Stimulated activated effector memory CD8-positive, alpha-beta T cell treated with anti-CD3 and anti-CD28 coated beads, Interleukin-12 subunit alpha, Interleukin-12 subunit beta, amount 100 ng/mL, for 72 hours (primary cell): ENCODE measurements around the gene IL36G.
A peak's percentile ranks its signal among the peaks of the same experiment; 100 is the strongest.

ENCODE experiments used
- ATAC-seq: fragments of 150-1000 bp; cut with Tn5 transposase; 2 replicates; pipeline ENCODE4 v1.10.0; 2021
- DNase-seq, 2 donors: peaks; one replicate each; pipeline ENCODE4 v3.0.0; 2021 to 2022; ENCODE audit warnings: low spot score in 2 of 2
- H3K27ac Mint-ChIP-seq: one replicate; pipeline ENCODE4 v1.8.0; 2022; ENCODE audit warnings: mild to moderate bottlenecking, mixed read lengths
- H3K36me3 Mint-ChIP-seq: one replicate; pipeline ENCODE4 v1.8.0; 2022; ENCODE audit warnings: mild to moderate bottlenecking, mixed read lengths
- H3K4me1 Mint-ChIP-seq: one replicate; pipeline ENCODE4 v1.8.0; 2022; ENCODE audit warnings: mixed read lengths
- H3K4me3 Mint-ChIP-seq: one replicate; pipeline ENCODE4 v1.8.0; 2022; ENCODE audit warnings: mild to moderate bottlenecking, mixed read lengths
- H3K9me3 Mint-ChIP-seq: one replicate; pipeline ENCODE4 v1.8.0; 2022; ENCODE audit warnings: mixed read lengths

The IL36G gene

DNA sequence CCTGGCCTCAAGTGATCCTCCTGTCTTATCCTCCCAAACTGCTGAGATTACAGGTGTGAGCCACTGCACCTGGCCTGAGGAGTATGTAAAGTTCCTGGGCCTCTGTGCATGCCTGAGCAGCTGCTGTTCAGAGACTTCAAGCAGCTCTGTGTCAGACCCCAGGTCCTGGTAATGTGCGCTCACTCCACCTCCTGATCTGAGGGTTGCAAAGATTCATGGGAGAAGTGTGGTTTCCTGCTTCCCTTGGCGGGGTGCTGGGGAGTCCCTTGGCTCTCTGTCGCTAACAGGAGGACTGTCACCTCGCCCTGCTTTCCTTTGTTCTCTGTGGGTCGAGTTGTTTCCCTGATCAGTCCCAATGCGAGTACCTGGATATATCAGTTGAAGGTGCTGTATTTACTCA is 18.8 kb downstream of the IL36G start:
- Mint-ChIP-seq H3K36me3 (no peaks in the 10 kb centered on the region), H3K4me3 (no peak overlapping the region), H3K27ac (no peak overlapping the region), H3K9me3 (peaks cover 17% of the 10 kb centered on the region), H3K4me1 (peaks cover 15% of the 10 kb centered on the region)
- peak in 1 of 2 donors; percentile 57 for DNase-seq
- ATAC-seq = peak; percentile 86

DNA sequence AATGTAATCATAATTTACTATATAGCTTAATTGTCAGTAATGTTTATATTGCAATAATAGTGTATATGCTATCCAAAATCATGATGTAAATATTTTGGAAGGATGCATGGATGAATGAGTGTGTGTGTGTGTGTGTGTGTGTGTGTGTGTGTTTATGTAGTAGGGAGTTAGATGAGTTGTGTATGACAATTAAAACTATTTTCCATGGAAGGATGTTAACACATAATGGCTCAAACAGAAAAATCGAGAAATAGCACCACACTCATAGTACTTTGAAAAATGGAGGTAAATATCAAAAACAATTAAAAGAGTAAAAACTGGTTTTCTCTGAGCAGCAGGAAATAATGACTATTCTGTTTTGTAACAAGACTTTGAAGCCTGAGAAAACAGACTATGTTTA is 19.3 kb downstream of the IL36G start:
- Mint-ChIP-seq H3K9me3 (peaks cover 16% of the 10 kb centered on the region), H3K36me3 (no peaks in the 10 kb centered on the region), H3K27ac (no peak overlapping the region), H3K4me3 (no peak overlapping the region), H3K4me1 (peaks cover 15% of the 10 kb centered on the region)
- ATAC-seq (no peak), DNase-seq (no peak)

DNA sequence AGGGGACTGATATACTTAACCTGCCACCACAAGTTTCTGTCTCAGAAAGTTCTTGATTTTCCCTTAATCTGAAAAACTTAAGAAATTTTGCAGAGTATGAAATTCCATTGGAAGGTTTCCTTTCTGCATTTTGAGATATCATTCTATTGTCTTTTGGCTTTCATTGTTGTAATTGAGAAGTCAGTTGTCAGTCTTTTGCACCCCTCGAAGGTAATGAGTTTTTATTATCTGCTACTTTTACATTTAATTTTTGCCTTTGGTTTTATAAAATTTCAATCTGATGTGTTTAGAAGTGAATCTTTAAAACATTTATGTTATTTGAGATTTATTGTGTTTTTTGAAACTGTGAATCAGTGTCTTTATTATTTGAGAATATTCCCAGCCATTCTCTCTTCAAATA is 22.6 kb downstream of the IL36G start:
- DNase-seq = no peak
- no peak for ATAC-seq
- Mint-ChIP-seq H3K9me3 (peaks cover 12% of the 10 kb centered on the region), H3K36me3 (no peaks in the 10 kb centered on the region), H3K4me3 (no peak overlapping the region), H3K4me1 (peaks cover 11% of the 10 kb centered on the region), H3K27ac (no peak overlapping the region)

DNA sequence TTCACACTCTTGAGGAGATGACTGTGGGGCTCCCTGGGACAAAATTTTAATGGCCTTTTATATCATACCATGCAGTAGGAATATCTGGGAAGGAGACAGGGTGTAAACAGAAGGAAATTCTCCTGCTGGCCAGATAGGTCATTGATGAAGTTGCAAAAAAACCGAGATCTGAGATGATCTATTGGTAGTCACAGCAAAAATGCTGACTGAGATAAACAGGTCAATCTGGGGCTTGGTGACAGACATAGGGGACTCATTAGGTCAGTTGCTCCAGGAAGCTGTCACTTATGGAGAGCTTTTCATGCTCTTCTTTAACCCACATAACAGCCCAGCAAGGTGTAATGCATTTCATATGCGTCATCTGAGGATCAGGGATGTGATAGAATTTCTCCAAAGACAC is 24.9 kb downstream of the IL36G start:
- no peak overlapping the region for H3K27ac Mint-ChIP-seq
- peaks cover 12% of the 10 kb centered on the region for H3K9me3 Mint-ChIP-seq
- H3K4me1 Mint-ChIP-seq = no peaks in the 10 kb centered on the region
- DNase-seq = no peak
- ATAC-seq = no peak
- H3K36me3 Mint-ChIP-seq = no peaks in the 10 kb centered on the region
- no peak overlapping the region for H3K4me3 Mint-ChIP-seq

DNA sequence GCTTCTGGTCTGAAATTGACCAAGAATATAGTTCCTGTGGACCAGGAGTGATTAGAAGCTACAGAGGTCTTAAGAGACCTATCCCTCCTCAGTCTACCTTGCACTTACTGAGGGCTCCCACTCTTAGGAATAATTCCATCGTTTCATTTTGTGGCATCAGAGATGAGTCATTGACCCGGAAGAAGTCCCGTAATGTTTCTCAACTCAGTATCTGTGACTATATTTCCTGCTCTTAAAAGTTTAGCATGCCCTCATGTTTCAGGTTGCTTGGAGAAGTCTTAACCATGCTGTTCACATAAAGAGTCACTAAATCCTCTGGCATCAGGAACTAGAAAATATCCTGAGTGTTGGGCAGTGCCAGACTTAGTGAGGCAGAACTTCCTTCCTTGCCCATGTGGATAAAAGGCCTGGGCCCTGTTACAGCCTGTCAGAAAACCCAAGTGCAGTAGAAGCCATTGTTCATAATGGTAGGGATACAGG is 27.3 kb downstream of the IL36G start, which contains the start of gene IL36A:
IL36A (plus strand) TSS at position 430 of the 480 bp plus-strand sequence. CDS start 413 bp downstream, outside the sequence.
- no peak within 1 kb of the TSS for H3K27ac Mint-ChIP-seq
- H3K36me3 Mint-ChIP-seq = no peaks in the 10 kb centered on the region
- no peaks in the 10 kb centered on the region for H3K4me1 Mint-ChIP-seq
- ATAC-seq (no peak), DNase-seq (no peak)
- peaks cover 9% of the 10 kb centered on the region for H3K9me3 Mint-ChIP-seq
- no peak within 1 kb of the TSS for H3K4me3 Mint-ChIP-seq

DNA sequence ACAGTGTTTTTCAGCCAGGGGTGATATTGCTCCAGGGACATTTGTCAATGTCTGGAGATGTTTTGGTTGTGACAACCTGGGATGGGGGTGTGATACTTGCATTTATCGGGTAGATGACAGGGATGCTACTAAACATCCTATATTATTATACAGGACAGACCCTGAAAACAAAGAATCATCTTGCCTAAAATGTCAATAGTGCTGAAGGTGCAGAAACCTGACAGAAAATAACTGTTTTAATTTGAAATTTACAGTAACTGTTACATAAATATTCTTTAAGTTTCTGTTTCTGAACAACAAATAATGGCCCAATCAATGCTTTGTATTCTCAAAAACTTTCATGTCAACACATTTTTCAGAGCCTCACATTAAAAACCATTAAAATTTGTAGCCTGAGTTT is 29.4 kb downstream of the IL36G start:
- Mint-ChIP-seq H3K9me3 (no peaks in the 10 kb centered on the region), H3K4me1 (no peaks in the 10 kb centered on the region), H3K4me3 (no peak overlapping the region), H3K27ac (no peak overlapping the region), H3K36me3 (no peaks in the 10 kb centered on the region)
- no peak for DNase-seq
- ATAC-seq = no peak

DNA sequence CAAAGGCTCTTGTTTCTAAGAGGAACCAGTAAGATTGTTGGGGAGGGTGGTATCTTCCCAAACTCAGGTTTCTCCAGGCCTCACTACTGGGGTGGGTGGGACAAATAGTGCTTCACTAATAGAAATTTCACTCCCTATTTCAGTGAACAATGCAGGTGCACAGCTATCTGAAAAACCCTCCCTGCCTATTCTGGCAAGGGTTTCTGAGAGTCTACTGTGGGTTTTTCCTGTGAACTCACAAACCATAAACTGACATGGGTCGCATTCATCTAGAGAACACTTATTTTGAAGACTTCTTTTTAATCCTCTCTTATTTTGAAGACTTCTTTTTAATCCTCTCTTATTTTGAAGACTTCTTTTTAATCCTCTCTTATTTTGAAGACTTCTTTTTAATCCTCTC is 31.8 kb downstream of the IL36G start:
- H3K4me1 Mint-ChIP-seq = no peaks in the 10 kb centered on the region
- no peaks in the 10 kb centered on the region for H3K36me3 Mint-ChIP-seq
- DNase-seq (no peak), ATAC-seq (no peak)
- no peaks in the 10 kb centered on the region for H3K9me3 Mint-ChIP-seq
- H3K4me3 Mint-ChIP-seq = no peak overlapping the region
- no peak overlapping the region for H3K27ac Mint-ChIP-seq

DNA sequence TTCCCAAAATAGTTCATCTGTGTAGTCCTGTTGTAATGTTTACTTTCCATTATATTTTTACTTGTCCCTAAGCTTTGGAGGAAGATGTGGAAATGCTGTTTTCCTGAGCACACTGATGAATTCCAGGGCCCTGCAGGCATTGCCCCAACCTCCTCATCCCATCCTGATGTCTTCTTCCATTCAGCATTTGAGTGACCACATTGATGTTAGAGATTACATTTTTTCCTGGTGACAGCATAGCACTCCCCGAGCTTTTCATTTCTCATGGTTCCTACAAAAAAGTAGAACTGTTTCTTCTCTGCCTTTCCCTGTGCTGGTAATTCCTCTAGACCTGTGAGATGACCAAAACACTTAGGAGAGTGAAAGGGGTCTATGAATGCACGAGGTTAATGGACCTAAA is 32.3 kb downstream of the IL36G start:
- H3K36me3 Mint-ChIP-seq = no peaks in the 10 kb centered on the region
- ATAC-seq = no peak

DNA sequence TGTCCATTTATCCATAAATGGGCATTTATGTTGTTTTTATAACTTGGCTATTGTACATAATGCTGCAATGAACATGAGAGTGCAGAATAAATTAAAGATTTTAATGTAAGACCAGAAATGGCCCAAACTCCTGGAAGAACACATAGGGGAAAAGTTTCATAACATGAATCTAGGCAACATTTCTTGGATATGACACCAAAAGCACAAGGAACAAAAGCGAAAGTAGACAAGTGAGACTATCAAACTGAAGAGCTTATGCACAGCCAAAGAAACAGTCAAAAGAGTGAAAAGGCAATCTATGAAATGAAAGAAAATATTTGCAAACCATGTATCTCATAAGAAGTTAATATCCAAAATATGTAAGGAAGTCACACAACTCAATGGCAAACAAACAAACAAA is 33.3 kb downstream of the IL36G start:
- Mint-ChIP-seq H3K4me3 (no peak overlapping the region), H3K36me3 (no peaks in the 10 kb centered on the region), H3K27ac (no peak overlapping the region), H3K4me1 (no peaks in the 10 kb centered on the region), H3K9me3 (no peaks in the 10 kb centered on the region)
- no peak for DNase-seq
- ATAC-seq = no peak

More for the DNA sequence above, 32.3 kb downstream of the IL36G start:
- Mint-ChIP-seq H3K9me3 (no peaks in the 10 kb centered on the region), H3K4me3 (no peak overlapping the region), H3K27ac (no peak overlapping the region), H3K4me1 (no peaks in the 10 kb centered on the region)
- no peak for DNase-seq

DNA sequence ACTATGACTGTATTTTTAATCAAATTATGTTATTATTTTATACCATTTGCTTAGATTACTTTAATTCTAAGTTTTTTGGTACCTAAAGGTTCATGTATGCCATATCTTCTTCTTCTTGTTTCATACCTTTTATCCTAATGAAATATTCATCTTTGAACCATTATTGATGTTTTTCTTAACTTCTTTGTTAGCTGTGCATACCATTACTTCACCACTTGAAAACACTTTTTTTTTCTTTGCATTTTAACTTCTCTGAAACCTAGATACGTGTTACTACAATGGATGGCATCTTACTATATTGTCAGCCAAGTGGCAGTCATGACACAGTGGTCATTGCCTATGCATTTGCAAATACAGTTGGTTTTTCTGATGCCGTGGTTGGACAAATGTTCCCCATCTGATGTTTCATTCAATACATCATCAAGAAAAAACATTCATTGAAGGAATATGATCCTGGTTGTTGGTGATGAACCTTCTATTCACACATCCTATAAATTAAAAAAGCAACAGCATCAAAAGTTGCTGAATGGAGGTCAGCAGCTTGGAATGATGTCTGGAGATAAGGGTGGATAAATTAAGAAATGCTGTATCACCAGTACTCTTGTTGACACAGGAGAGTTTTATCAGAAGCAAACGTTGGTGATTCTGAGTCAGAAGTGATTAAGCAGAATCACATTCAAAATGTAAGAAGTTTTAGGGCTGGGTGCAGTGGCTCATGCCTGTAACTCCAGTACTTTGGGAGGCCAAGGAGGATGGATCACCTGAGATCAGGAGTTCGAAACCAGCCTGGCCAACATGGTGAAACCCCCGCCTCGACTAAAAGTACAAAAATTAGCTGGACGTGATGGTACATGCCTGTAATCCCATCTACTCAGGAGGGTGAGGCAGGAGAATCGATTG is 34.9 kb downstream of the IL36G start:
- Mint-ChIP-seq H3K9me3 (peaks cover 2% of the 10 kb centered on the region), H3K4me1 (no peaks in the 10 kb centered on the region), H3K4me3 (no peak overlapping the region), H3K27ac (no peak overlapping the region), H3K36me3 (no peaks in the 10 kb centered on the region)
- ATAC-seq (no peak), DNase-seq (no peak)

DNA sequence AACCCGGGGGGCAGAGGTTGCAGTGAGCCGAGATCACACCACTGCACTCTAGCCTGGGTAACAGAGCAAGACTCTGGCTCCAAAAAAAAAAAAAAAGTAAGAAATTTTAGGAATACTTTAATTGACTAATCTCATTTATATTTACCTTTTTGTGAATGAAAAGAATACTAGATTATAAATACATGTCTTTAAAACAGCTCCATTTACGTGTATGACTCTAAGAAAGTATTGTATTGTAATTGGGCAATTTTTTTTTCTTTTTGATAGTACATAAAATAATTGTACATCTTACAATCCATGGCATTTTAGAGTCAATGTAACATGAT is 35.5 kb downstream of the IL36G start:
- Mint-ChIP-seq H3K4me1 (no peaks in the 10 kb centered on the region), H3K27ac (no peak overlapping the region), H3K36me3 (no peaks in the 10 kb centered on the region), H3K9me3 (peaks cover 2% of the 10 kb centered on the region), H3K4me3 (no peak overlapping the region)
- no peak for DNase-seq
- ATAC-seq = no peak

DNA sequence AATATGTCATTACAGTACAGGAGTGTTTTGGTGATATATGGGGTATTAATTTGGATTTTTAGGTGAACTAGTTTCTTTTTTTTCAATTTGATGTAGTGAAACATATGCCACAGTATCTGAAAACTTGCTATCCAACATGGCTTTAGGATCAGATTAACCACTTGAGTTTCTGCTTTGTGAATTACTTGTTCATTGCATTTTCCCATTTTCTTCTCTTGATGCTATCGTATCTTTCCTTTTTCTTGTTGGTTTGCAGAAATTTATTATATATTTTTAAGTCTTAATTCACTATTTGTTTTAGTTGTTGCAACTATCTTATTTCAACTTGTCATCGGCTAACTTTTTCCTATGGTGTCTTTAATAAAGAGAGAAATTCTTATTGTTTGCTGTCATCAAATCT is 36.3 kb downstream of the IL36G start:
- no peak for DNase-seq
- Mint-ChIP-seq H3K36me3 (no peaks in the 10 kb centered on the region), H3K27ac (no peak overlapping the region), H3K9me3 (peaks cover 2% of the 10 kb centered on the region), H3K4me1 (no peaks in the 10 kb centered on the region), H3K4me3 (no peak overlapping the region)
- ATAC-seq = no peak

DNA sequence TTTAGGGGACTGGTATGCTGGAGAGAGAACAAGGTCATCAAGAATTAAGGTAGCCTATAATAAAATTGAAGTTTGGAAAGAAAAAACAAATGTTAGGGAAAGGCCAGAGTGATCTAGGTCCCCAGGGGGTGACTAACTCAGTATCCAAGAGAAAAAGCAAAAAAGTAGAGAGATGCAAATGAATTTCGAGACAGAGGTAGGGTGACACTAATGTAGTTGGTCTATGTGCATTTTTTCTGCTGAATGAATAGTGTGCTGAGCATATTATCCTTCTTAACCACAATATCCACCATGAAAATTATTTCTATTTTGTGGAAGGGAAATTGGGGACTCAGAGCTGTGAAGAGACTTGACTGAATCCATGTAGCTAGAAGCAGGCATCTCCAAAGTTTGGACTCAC is 37.2 kb downstream of the IL36G start:
- Mint-ChIP-seq H3K4me1 (no peaks in the 10 kb centered on the region), H3K27ac (no peak overlapping the region), H3K36me3 (no peaks in the 10 kb centered on the region), H3K4me3 (no peak overlapping the region), H3K9me3 (peaks cover 2% of the 10 kb centered on the region)
- ATAC-seq (no peak), DNase-seq (no peak)

DNA sequence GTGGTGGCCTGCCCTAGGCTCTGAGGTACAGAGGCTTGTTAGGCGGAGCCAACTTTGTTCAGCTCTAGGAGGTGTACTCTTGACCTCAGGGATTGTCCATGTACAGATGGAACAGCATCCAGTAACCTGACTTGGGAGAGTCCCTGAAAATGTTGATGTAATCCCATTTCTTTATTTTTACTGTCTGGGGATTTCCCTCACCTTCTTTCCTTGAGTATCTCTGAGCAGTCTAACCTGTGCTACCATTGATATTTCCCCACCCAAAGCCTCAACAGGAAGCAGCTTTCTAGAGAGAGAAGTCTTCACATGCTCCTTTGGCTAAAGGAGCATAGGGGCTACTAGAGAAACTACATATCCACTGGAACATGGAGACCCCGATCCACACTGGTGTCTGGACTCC is 37.8 kb downstream of the IL36G start:
- Mint-ChIP-seq H3K4me3 (no peak overlapping the region), H3K36me3 (no peaks in the 10 kb centered on the region), H3K4me1 (no peaks in the 10 kb centered on the region), H3K27ac (no peak overlapping the region), H3K9me3 (peaks cover 2% of the 10 kb centered on the region)
- DNase-seq (no peak), ATAC-seq (no peak)

DNA sequence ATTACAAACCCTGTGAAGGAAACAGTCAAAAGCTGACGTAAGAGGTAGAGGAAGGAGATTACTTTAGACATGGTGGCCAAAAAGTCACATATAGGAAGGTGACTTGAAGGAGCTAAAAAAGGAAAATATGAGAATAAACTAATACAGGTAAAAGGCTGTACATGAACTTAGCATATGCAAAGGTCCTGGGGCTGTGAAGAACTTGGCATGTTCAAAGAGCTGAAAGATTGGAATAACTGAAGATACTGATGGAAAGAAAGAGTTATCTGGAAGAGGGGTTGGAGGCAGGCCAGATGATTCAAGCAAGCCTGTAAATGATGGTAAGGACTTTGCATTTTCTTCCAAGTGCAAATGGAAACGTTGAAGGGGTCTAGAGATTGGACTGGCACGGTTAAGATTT is 40.7 kb downstream of the IL36G start:
- no peak overlapping the region for H3K27ac Mint-ChIP-seq
- ATAC-seq (no peak), DNase-seq (no peak)
- no peak overlapping the region for H3K4me3 Mint-ChIP-seq
- peaks cover 2% of the 10 kb centered on the region for H3K9me3 Mint-ChIP-seq
- H3K36me3 Mint-ChIP-seq = no peaks in the 10 kb centered on the region
- H3K4me1 Mint-ChIP-seq = no peaks in the 10 kb centered on the region

DNA sequence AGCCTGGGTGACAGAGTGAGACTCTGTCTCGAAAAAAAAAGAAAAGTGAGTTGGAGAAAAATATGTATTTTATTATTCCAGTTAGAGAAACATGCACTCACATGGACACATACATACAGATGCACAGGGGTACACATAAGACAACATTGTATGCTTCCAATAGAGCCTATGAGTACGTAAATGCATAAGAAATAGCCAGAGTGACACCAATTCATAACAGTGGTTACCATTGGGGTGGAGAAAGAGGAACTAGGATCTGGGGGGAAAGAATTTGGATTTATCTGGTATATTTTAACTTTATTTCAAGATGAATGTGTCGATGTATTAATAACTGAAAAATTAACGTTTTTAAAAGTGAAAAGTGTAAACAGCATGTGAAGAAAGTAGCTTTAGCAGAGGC is 43.5 kb downstream of the IL36G start:
- ATAC-seq (no peak), DNase-seq (no peak)
- Mint-ChIP-seq H3K27ac (no peak overlapping the region), H3K4me1 (no peaks in the 10 kb centered on the region), H3K36me3 (no peaks in the 10 kb centered on the region), H3K9me3 (peaks cover 2% of the 10 kb centered on the region), H3K4me3 (no peak overlapping the region)
